Gastrocnemius medialis (tissue), 4 donors: ENCODE measurements around the gene SULT1B1.

Experiments used
- POLR2A ChIP-seq, 2 donors: fragments of 450-650 bp; IDR thresholded peaks; one replicate each; pipeline ENCODE4 v1.6.1; 2017; ENCODE audit warnings: antibody characterized with exemption in 2 of 2, mild to moderate bottlenecking in 2 of 2, moderate library complexity in 2 of 2
- TF ChIP-seq, protein P1 (sequence below), 5 experiments: fragments of 450-650 bp in 3 of 5; fragments of 200-600 bp in 2 of 5; sonication (generic) in 2 of 5; IDR thresholded peaks in 4 of 5; conservative IDR thresholded peaks in 1 of 5; 1 replicate in 4 of 5; 2 replicates in 1 of 5; pipeline ENCODE4 v1.5.1; 2016 to 2019; ENCODE audit warnings: antibody characterized with exemption in 5 of 5, mild to moderate bottlenecking in 3 of 5, moderate library complexity in 3 of 5

DNA sequence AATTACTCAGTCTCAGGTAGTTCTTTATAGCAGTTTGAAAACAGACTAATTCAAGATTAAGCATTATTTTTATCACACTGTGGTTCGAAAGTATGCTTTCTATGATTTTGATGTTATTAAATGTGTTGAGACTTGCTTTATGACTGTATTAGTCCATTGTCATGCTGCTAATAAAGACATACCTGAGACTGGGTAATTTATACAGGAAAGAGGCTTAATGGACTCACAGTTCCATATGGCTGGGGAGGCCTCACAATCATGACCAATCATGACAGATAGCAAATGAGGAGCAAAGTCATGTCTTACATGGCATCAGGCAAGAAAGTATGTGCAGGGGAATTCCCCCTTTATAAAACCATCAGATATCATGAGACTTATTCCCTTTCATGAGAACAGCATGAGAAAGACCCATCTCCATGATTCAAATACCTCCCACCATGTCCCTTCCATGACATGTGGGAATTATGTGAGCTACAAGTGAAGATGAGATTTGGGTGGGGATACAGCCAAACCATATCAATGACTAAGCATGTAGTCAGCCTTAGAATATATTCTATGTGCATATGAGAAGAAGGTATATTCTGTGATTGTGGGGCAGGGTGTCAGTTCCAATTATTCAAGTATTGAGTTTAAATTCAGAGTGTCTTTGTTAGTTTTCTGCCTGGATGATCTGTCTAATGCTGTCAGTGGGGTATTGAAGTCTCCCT is 62.7 kb downstream of the SULT1B1 start:
- TF ChIP-seq, protein P1, sequence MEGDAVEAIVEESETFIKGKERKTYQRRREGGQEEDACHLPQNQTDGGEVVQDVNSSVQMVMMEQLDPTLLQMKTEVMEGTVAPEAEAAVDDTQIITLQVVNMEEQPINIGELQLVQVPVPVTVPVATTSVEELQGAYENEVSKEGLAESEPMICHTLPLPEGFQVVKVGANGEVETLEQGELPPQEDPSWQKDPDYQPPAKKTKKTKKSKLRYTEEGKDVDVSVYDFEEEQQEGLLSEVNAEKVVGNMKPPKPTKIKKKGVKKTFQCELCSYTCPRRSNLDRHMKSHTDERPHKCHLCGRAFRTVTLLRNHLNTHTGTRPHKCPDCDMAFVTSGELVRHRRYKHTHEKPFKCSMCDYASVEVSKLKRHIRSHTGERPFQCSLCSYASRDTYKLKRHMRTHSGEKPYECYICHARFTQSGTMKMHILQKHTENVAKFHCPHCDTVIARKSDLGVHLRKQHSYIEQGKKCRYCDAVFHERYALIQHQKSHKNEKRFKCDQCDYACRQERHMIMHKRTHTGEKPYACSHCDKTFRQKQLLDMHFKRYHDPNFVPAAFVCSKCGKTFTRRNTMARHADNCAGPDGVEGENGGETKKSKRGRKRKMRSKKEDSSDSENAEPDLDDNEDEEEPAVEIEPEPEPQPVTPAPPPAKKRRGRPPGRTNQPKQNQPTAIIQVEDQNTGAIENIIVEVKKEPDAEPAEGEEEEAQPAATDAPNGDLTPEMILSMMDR (IDR thresholded peaks at IDR 0.05 in 4 of 5, conservative IDR thresholded peaks at IDR 0.05 in 1 of 5), result no peak
- TF ChIP-seq POLR2A (IDR thresholded peaks at IDR 0.05), result no peak
